GM20000 (cell line): ENCODE data around the gene EDAR.

Experiments used
- DNase-seq: peaks from one replicate; pipeline ENCODE4 v3.0.0; 2012; ENCODE audit warnings: low spot score
- CTCF ChIP-seq: IDR thresholded peaks from 2 replicates; pipeline ENCODE4 v1.5.1; 2012; ENCODE audit warnings: mild to moderate bottlenecking, control low read depth; ENCODE audit errors: extremely low read depth, missing control alignments

Gene EDAR

GRCh38 chr2:108958002-108958401 is 31.0 kb downstream of the EDAR start:
- DNase-seq: no peak
- no peak for TF ChIP-seq CTCF

GRCh38 chr2:108956375-108956774 is 32.6 kb downstream of the EDAR start:
- no peak for DNase-seq
- no peak for TF ChIP-seq CTCF

- no peak for TF ChIP-seq CTCF
- no peak for DNase-seq
Observed at GRCh38 chr2:108950369-108951135, 38.5 kb downstream of the EDAR start.

GRCh38 chr2:108949316-108950239 is 39.4 kb downstream of the EDAR start:
- no peak for TF ChIP-seq CTCF
- no peak for DNase-seq

- TF ChIP-seq CTCF: no peak
- no peak for DNase-seq
Observed at GRCh38 chr2:108947271-108947907, 41.6 kb downstream of the EDAR start.

- TF ChIP-seq CTCF: no peak
- DNase-seq: no peak
Observed at GRCh38 chr2:108946442-108946841, 42.6 kb downstream of the EDAR start.
